GM23338 (cell line): Measurements from ENCODE around the gene ZNF511.

Experiments
- CREB1 ChIP-seq: fragments of 250-450 bp; sonication (Bioruptor Pico); IDR thresholded peaks from 2 replicates; pipeline ENCODE4 v1.5.0; 2020; ENCODE audit warnings: low read depth, mild to moderate bottlenecking, moderate library complexity
- CTCF ChIP-seq, 2 experiments: fragments of 200-600 bp in 1 of 2; sonication (generic) in 1 of 2; conservative IDR thresholded peaks; 2 replicates each; pipeline versions ENCODE4 v1.5.1 to v1.6.1; 2016 to 2017; ENCODE audit warnings: antibody characterized with exemption in 2 of 2, low read depth in 2 of 2, mild to moderate bottlenecking in 2 of 2, moderate library complexity in 1 of 2
- ETS1 ChIP-seq: IDR thresholded peaks from 2 replicates; pipeline ENCODE4 v1.6.1; 2016; ENCODE audit warnings: antibody characterized with exemption
- EZH2 ChIP-seq: fragments of 200-600 bp; sonication (generic); IDR thresholded peaks from one replicate; pipeline ENCODE4 v1.8.0; 2017; ENCODE audit warnings: antibody characterized with exemption, mild to moderate bottlenecking, low read depth; ENCODE audit not compliant: unreplicated experiment
- EZH2phosphoT487 ChIP-seq: fragments of 200-600 bp; sonication (generic); IDR thresholded peaks from one replicate; pipeline ENCODE4 v1.8.1; 2018; ENCODE audit warnings: antibody characterized with exemption; ENCODE audit not compliant: unreplicated experiment
- NANOG ChIP-seq: IDR thresholded peaks from 2 replicates; pipeline ENCODE4 v1.6.1; 2016; ENCODE audit warnings: antibody characterized with exemption, borderline replicate concordance
- POLR2AphosphoS5 ChIP-seq: IDR thresholded peaks from 2 replicates; pipeline ENCODE4 v1.6.1; 2016; ENCODE audit warnings: antibody characterized with exemption, low read depth
- REST ChIP-seq: IDR thresholded peaks from one replicate; pipeline ENCODE4 v1.6.1; 2018; ENCODE audit warnings: antibody characterized with exemption; ENCODE audit not compliant: unreplicated experiment
- ZNF114 ChIP-seq: fragments of 250-450 bp; sonication (Bioruptor Pico); IDR thresholded peaks from 2 replicates; pipeline ENCODE4 v1.5.0; 2020; ENCODE audit warnings: mild to moderate bottlenecking, moderate library complexity
- ZNF462 ChIP-seq: fragments of 250-450 bp; sonication (Bioruptor Pico); IDR thresholded peaks from 2 replicates; pipeline ENCODE4 v1.5.0; 2020; ENCODE audit warnings: mild to moderate bottlenecking, moderate library complexity

- TF ChIP-seq CTCF (conservative IDR thresholded peaks at IDR 0.05; ENCODE audit: low read depth in 2 of 2) (no peak), EZH2phosphoT487 (no peak), EZH2 (no peak), REST (no peak), ZNF462 (CRISPR knock-in tag) (no peak), POLR2AphosphoS5 (no peak), ETS1 (no peak), NANOG (no peak), ZNF114 (CRISPR knock-in tag) (no peak), CREB1 (CRISPR knock-in tag) (no peak)
Observed at GRCh38 chr10:133267293-133267692, 41.4 kb upstream of the ZNF511 start.
